Panc1 (cell line): ENCODE results near the gene SUGCT. TPM values are rescaled to one million over a fixed set of nuclear protein-coding genes. Genes with fewer than 3 reads are reported as not detected.
"Not testable (repeated sequence)": the region's sequence is repeated elsewhere in the genome, so short reads cannot be mapped to it uniquely, and the experiment has no call there.

ENCODE experiments used
- ATAC-seq: fragments of 200-7000 bp; cut with Tn5 transposase; 2 replicates; pipeline ENCODE4 v1.9.1; 2020; ENCODE audit warnings: mild to moderate bottlenecking, moderate library complexity
- BruUV-seq: library from RNA; stranded (reverse); fragments of 400-500 nt; replicated peaks from 2 replicates; lab custom pipeline; 2021; lab: Mats Ljungman, UMichigan
- CTCF ChIA-PET: fragments of 300-600 bp; sonication (Branson Sonifier 250); formaldehyde crosslinking; loops from one replicate; lab custom pipeline; 2022; ENCODE audit warnings: antibody characterized with exemption; lab: Charles Lee
- POLR2A ChIA-PET: fragments of 300-600 bp; sonication (Branson Sonifier 250); formaldehyde crosslinking; loops from one replicate; lab custom pipeline; 2022; ENCODE audit warnings: antibody characterized with exemption; lab: Charles Lee
- DNase-seq: peaks from one replicate; pipeline ENCODE4 v3.0.0-alpha.2; 2010; ENCODE audit warnings: low read depth, low spot score
- H3K27ac ChIP-seq: 2 replicates; pipeline ENCODE4 v1.5.1; 2011; ENCODE audit warnings: mild to moderate bottlenecking, low read length, inconsistent platforms
- H3K27me3 ChIP-seq: fragments of 200-500 bp; sonication (Bioruptor generic); 2 replicates; pipeline ENCODE4 v1.6.0; 2014; ENCODE audit warnings: low read length, inconsistent platforms; ENCODE audit not compliant: control insufficient read depth, insufficient read depth
- H3K36me3 ChIP-seq: fragments of 200-500 bp; sonication (Bioruptor generic); 2 replicates; pipeline ENCODE4 v1.5.1; 2014; ENCODE audit warnings: inconsistent platforms, mild to moderate bottlenecking, low read length, moderate library complexity; ENCODE audit not compliant: control insufficient read depth, insufficient read depth
- H3K4me1 ChIP-seq: 2 replicates; pipeline ENCODE4 v1.5.1; 2011; ENCODE audit warnings: inconsistent platforms, mild to moderate bottlenecking, low read length, moderate library complexity; ENCODE audit not compliant: control insufficient read depth, insufficient read depth
- H3K4me3 ChIP-seq, 2 experiments: 2 replicates each; pipeline ENCODE4 v1.5.1; 2011 to 2012; ENCODE audit warnings: low read depth in 2 of 2, low read length in 2 of 2, mild to moderate bottlenecking in 2 of 2, inconsistent platforms in 1 of 2, moderate library complexity in 1 of 2
- H3K9me3 ChIP-seq: fragments of 200-500 bp; sonication (Bioruptor generic); 2 replicates; pipeline ENCODE4 v1.5.1; 2014; ENCODE audit warnings: low read depth, mild to moderate bottlenecking, inconsistent platforms, low read length, moderate library complexity; ENCODE audit not compliant: control insufficient read depth, insufficient read depth
- POLR2AphosphoS5 ChIP-seq: IDR thresholded peaks from 2 replicates; pipeline ENCODE4 v1.6.1; 2012; ENCODE audit warnings: mild to moderate bottlenecking, low read depth, low read length, moderate library complexity
- SIN3A ChIP-seq: IDR thresholded peaks from 2 replicates; pipeline ENCODE4 v1.6.1; 2012; ENCODE audit warnings: low read depth, mild to moderate bottlenecking, low read length, moderate library complexity, borderline replicate concordance; ENCODE audit not compliant: insufficient read depth
- TCF7L2 ChIP-seq: IDR thresholded peaks from 2 replicates; pipeline ENCODE4 v1.6.1; 2011; ENCODE audit warnings: mild to moderate bottlenecking, low read depth, low read length, inconsistent platforms
- in situ Hi-C: cut with HindIII; loops from 2 replicates; pipeline ENCODE4 v1.10.0; 2016; ENCODE audit warnings: low sequenced_read_pairs, low pct_unique_long_range_greater_than_20kb
- intact Hi-C: fragments of 100-400 bp; cut with micrococcal nuclease; formaldehyde crosslinking; loops from one replicate; pipeline ENCODE4 v1.10.0; 2022; ENCODE audit not compliant: unreplicated experiment
- total RNA-seq: library from RNA; stranded (reverse); gene quantifications from one replicate; pipeline ENCODE4 v1.2.1, GENCODE V29; 2021; ENCODE audit not compliant: unreplicated experiment
- TF ChIP-seq, protein P1 (sequence below): fragments of 450-650 bp; IDR thresholded peaks from 2 replicates; pipeline ENCODE4 v1.5.1; 2017; ENCODE audit warnings: mild to moderate bottlenecking
- TF ChIP-seq, protein P2 (sequence below), 2 experiments: IDR thresholded peaks; 2 replicates each; pipeline ENCODE4 v1.6.1; 2011 to 2012; ENCODE audit warnings: low read depth in 2 of 2, control low read depth in 1 of 2, low read length in 1 of 2, mild to moderate bottlenecking in 1 of 2, moderate library complexity in 1 of 2; ENCODE audit not compliant: insufficient read depth in 1 of 2

Gene SUGCT
- total RNA-seq, 1 experiment from 2014 or later: 3.1 TPM

DNA sequence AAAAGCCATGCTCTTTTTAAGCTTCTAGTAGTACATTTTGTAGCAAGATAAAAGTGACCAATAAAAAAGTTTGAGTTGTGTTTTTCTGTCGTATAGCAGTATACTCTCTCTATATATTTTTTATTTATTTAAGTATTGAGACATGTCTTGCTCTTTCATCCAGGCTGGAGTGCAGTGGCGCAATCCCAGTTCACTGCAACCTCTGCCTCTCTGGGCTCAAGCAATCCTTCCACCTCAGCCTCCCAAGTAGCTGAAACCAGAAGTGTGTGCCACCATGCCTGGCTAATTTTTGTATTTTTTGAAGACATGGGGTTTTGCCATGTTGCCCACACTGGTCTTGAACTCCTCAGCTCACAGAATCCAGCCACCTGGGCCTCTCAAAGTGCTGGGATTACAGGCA, 2.8 kb downstream of the SUGCT start:
- TF ChIP-seq POLR2AphosphoS5: no peak
- TF ChIP-seq, protein P1, sequence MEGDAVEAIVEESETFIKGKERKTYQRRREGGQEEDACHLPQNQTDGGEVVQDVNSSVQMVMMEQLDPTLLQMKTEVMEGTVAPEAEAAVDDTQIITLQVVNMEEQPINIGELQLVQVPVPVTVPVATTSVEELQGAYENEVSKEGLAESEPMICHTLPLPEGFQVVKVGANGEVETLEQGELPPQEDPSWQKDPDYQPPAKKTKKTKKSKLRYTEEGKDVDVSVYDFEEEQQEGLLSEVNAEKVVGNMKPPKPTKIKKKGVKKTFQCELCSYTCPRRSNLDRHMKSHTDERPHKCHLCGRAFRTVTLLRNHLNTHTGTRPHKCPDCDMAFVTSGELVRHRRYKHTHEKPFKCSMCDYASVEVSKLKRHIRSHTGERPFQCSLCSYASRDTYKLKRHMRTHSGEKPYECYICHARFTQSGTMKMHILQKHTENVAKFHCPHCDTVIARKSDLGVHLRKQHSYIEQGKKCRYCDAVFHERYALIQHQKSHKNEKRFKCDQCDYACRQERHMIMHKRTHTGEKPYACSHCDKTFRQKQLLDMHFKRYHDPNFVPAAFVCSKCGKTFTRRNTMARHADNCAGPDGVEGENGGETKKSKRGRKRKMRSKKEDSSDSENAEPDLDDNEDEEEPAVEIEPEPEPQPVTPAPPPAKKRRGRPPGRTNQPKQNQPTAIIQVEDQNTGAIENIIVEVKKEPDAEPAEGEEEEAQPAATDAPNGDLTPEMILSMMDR: no peak
- TF ChIP-seq, protein P2, sequence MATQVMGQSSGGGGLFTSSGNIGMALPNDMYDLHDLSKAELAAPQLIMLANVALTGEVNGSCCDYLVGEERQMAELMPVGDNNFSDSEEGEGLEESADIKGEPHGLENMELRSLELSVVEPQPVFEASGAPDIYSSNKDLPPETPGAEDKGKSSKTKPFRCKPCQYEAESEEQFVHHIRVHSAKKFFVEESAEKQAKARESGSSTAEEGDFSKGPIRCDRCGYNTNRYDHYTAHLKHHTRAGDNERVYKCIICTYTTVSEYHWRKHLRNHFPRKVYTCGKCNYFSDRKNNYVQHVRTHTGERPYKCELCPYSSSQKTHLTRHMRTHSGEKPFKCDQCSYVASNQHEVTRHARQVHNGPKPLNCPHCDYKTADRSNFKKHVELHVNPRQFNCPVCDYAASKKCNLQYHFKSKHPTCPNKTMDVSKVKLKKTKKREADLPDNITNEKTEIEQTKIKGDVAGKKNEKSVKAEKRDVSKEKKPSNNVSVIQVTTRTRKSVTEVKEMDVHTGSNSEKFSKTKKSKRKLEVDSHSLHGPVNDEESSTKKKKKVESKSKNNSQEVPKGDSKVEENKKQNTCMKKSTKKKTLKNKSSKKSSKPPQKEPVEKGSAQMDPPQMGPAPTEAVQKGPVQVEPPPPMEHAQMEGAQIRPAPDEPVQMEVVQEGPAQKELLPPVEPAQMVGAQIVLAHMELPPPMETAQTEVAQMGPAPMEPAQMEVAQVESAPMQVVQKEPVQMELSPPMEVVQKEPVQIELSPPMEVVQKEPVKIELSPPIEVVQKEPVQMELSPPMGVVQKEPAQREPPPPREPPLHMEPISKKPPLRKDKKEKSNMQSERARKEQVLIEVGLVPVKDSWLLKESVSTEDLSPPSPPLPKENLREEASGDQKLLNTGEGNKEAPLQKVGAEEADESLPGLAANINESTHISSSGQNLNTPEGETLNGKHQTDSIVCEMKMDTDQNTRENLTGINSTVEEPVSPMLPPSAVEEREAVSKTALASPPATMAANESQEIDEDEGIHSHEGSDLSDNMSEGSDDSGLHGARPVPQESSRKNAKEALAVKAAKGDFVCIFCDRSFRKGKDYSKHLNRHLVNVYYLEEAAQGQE (IDR thresholded peaks at IDR 0.05; ENCODE audit: insufficient read depth in 1 of 2, low read depth in 2 of 2, low read length in 1 of 2): no peak
- TF ChIP-seq SIN3A: no peak
- TF ChIP-seq TCF7L2: no peak

DNA sequence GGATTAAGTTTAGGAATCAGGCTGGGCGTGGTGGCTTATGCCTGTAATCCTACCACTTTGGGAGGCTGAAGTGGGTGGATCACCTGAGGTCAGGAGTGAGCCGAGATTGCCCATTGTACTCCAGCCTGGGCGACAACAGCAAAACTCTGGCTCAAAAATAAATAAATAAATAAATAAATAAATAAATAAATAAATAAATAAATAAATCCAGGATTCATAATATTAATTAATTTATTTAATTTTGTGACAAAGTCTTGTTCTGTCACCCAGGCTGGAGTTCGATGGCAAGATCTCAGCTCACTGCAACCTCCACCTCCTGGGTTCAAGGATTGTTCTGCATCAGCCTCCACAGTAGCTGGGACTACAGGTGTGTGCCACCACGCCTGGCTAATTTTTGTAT, 4.2 kb downstream of the SUGCT start:
- DNase-seq (no peak), ATAC-seq (no peak)
- ChIA-PET POLR2A (no interaction called here), CTCF (interaction anchor here (0.5 kb wide), 1 partner anchor 16 kb away, joined by 3 read pairs; no protein-coding TSS in a partner anchor)
- intact Hi-C loops (no loop called here), in situ Hi-C loops (no loop called here)
- Histone ChIP-seq H3K36me3 (no peaks in the 10 kb centered on the region; the same call in 1 of the 2 replicates), H3K27ac (no peak overlapping the region), H3K27me3 (no peaks in the 10 kb centered on the region), H3K9me3 (no peaks in the 10 kb centered on the region), H3K4me3 (no peak overlapping the region), H3K4me1 (no peaks in the 10 kb centered on the region)
- BruUV-seq: no TSS peak
- TF ChIP-seq, protein P2 (IDR thresholded peaks at IDR 0.05; ENCODE audit: insufficient read depth in 1 of 2, low read depth in 2 of 2, low read length in 1 of 2): no peak
- TF ChIP-seq POLR2AphosphoS5 (no peak), TCF7L2 (no peak), SIN3A (no peak)
- TF ChIP-seq, protein P1: no peak

More for the DNA sequence above, 2.8 kb downstream of the SUGCT start:
- DNase-seq (no peak), ATAC-seq (no peak)
- Histone ChIP-seq H3K27me3 (no peaks in the 10 kb centered on the region), H3K4me1 (peaks cover 5% of the 10 kb centered on the region; the same call in 1 of the 2 replicates), H3K4me3 (no peak overlapping the region), H3K27ac (no peak overlapping the region), H3K9me3 (no peaks in the 10 kb centered on the region), H3K36me3 (no peaks in the 10 kb centered on the region; the same call in none of the 2 replicates)
- ChIA-PET CTCF (no interaction called here), POLR2A (no interaction called here)
- BruUV-seq: no TSS peak
- in situ Hi-C loops (no loop called here), intact Hi-C loops (no loop called here)

- H3K27me3 ChIP-seq, H3K27ac ChIP-seq, DNase-seq, H3K9me3 ChIP-seq, H3K4me3 ChIP-seq, BruUV-seq, CTCF ChIA-PET, in situ Hi-C loops, H3K4me1 ChIP-seq, H3K36me3 ChIP-seq, intact Hi-C loops, ATAC-seq, POLR2A ChIA-PET: not testable (repeated sequence)
These were observed 5.1 kb downstream of the SUGCT start for GRCh38 chr7:40139891-40140290.
